DND-41 (cell line): ENCODE data around the gene IQGAP3.
"Not testable (repeated sequence)": the region's sequence is repeated elsewhere in the genome, so short reads cannot be mapped to it uniquely, and the experiment has no call there.

Source experiments
- ATAC-seq: fragments of 200-7000 bp; cut with Tn5 transposase; 3 replicates; pipeline ENCODE4 v1.9.1; 2021; ENCODE audit warnings: low read depth; ENCODE audit not compliant: insufficient read depth
- DNase-seq: peaks from one replicate; pipeline ENCODE4 v3.0.0-alpha.2; 2020
- H2AFZ ChIP-seq: 2 replicates; pipeline ENCODE4 v1.6.0; 2012; ENCODE audit warnings: low read depth, low read length
- H3K27ac ChIP-seq: 2 replicates; pipeline ENCODE4 v1.5.1; 2012; ENCODE audit warnings: low read length, inconsistent platforms
- H3K27me3 ChIP-seq: fragments of 200-600 bp; sonication (generic); 2 replicates; pipeline ENCODE4 v1.6.0; 2012; ENCODE audit warnings: low read length, mild to moderate bottlenecking, inconsistent platforms; ENCODE audit not compliant: insufficient read depth, poor library complexity
- H3K36me3 ChIP-seq: 2 replicates; pipeline ENCODE4 v1.5.1; 2012; ENCODE audit warnings: low read length, inconsistent platforms; ENCODE audit not compliant: insufficient read depth
- H3K4me1 ChIP-seq: 2 replicates; pipeline ENCODE4 v1.5.1; 2012; ENCODE audit warnings: mild to moderate bottlenecking, low read length; ENCODE audit not compliant: insufficient read depth
- H3K4me2 ChIP-seq: 2 replicates; pipeline ENCODE4 v1.6.0; 2012; ENCODE audit warnings: mild to moderate bottlenecking, moderate library complexity, low read length, inconsistent platforms; ENCODE audit not compliant: insufficient read depth
- H3K4me3 ChIP-seq, 2 experiments: fragments of 200-600 bp in 1 of 2; shearing (Covaris generic) in 1 of 2; 2 replicates each; pipeline ENCODE4 v1.5.1; 2012 to 2016; ENCODE audit warnings: inconsistent platforms in 2 of 2, low read length in 2 of 2, mild to moderate bottlenecking in 2 of 2, low read depth in 1 of 2, moderate library complexity in 1 of 2
- H3K79me2 ChIP-seq: 2 replicates; pipeline ENCODE4 v1.6.0; 2012; ENCODE audit warnings: low read length, inconsistent platforms; ENCODE audit not compliant: insufficient read depth
- H3K9ac ChIP-seq: 2 replicates; pipeline ENCODE4 v1.6.0; 2012; ENCODE audit warnings: low read depth, mild to moderate bottlenecking, inconsistent platforms, low read length, moderate library complexity
- H3K9me3 ChIP-seq: 2 replicates; pipeline ENCODE4 v1.5.1; 2012; ENCODE audit warnings: low read length, moderate library complexity, mild to moderate bottlenecking, inconsistent platforms; ENCODE audit not compliant: insufficient read depth, severe bottlenecking
- H4K20me1 ChIP-seq: 2 replicates; pipeline ENCODE4 v1.6.0; 2012; ENCODE audit warnings: low read length; ENCODE audit not compliant: insufficient read depth
- EZH2 ChIP-seq: IDR thresholded peaks from 3 replicates; pipeline ENCODE4 v1.6.1; 2012; ENCODE audit warnings: borderline replicate concordance, low read depth, mild to moderate bottlenecking, moderate library complexity, low read length, inconsistent platforms; ENCODE audit not compliant: severe bottlenecking
- TF ChIP-seq, protein P1 (sequence below): IDR thresholded peaks from 2 replicates; pipeline ENCODE4 v1.5.1; 2012; ENCODE audit warnings: borderline replicate concordance, low read length, moderate library complexity, mild to moderate bottlenecking; ENCODE audit not compliant: poor library complexity, severe bottlenecking; ENCODE audit errors: extremely low read depth

IQGAP3 gene

DNA sequence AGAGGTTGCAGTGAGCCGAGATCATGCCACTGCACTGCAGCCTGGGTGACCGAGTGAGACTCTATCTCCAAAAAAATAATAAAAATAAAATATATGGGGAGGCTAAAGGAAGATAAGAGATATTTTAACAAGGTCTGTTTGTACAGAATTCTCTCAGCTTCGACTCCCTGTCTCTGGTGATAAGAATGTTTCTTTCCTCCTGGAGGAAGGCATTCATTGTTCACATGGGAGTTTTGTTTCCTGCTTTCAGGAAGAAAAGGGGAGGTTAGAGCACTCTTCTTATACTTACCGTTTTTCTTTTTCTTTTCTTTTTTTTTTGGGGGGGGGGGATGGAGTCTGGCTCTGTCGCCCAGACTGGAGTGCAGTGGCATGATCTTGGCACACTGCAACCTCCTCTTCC is 17.2 kb upstream of the IQGAP3 start:
- Histone ChIP-seq H3K27ac (no peak overlapping the region), H3K4me2 (no peak overlapping the region), H3K4me3 (no peak overlapping the region), H4K20me1 (peaks cover 5% of the 10 kb centered on the region; the same call in 1 of the 2 replicates), H3K9ac (no peak overlapping the region), H3K9me3 (no peaks in the 10 kb centered on the region), H3K27me3 (no peaks in the 10 kb centered on the region), H3K36me3 (peaks cover 44% of the 10 kb centered on the region), H3K79me2 (peaks cover 25% of the 10 kb centered on the region), H2AFZ (no peak overlapping the region), H3K4me1 (peaks cover 34% of the 10 kb centered on the region)
- ATAC-seq (no peak), DNase-seq (no peak)
- TF ChIP-seq, protein P1, sequence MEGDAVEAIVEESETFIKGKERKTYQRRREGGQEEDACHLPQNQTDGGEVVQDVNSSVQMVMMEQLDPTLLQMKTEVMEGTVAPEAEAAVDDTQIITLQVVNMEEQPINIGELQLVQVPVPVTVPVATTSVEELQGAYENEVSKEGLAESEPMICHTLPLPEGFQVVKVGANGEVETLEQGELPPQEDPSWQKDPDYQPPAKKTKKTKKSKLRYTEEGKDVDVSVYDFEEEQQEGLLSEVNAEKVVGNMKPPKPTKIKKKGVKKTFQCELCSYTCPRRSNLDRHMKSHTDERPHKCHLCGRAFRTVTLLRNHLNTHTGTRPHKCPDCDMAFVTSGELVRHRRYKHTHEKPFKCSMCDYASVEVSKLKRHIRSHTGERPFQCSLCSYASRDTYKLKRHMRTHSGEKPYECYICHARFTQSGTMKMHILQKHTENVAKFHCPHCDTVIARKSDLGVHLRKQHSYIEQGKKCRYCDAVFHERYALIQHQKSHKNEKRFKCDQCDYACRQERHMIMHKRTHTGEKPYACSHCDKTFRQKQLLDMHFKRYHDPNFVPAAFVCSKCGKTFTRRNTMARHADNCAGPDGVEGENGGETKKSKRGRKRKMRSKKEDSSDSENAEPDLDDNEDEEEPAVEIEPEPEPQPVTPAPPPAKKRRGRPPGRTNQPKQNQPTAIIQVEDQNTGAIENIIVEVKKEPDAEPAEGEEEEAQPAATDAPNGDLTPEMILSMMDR, result no peak
- TF ChIP-seq EZH2, result no peak

DNA sequence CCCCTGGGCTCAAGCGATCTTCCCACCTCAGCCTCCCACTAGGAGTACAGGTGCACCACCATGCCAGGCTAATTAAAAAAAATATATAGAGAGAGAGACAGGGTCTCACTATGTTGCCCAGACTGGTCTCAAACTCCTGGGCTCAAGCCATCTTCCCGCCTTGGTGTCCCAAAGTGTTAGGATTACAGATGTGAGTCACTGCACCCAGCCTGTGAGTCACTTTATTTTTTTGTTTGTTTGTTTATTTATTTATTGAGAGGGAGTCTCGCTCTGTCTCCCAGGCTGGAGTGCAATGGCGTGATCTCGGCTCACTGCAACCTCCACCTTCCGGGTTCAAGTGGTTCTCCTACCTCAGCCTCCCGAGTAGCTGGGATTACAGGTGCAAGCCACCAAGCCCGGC is 15.6 kb upstream of the IQGAP3 start:
- not testable (repeated sequence) for ATAC-seq, H4K20me1 ChIP-seq, H3K9ac ChIP-seq, H3K27me3 ChIP-seq, H2AFZ ChIP-seq, DNase-seq, H3K4me2 ChIP-seq, H3K4me3 ChIP-seq, H3K27ac ChIP-seq, H3K9me3 ChIP-seq
- peaks cover 34% of the 10 kb centered on the region for H3K36me3 ChIP-seq
- peaks cover 28% of the 10 kb centered on the region for H3K79me2 ChIP-seq
- H3K4me1 ChIP-seq, result peaks cover 42% of the 10 kb centered on the region

DNA sequence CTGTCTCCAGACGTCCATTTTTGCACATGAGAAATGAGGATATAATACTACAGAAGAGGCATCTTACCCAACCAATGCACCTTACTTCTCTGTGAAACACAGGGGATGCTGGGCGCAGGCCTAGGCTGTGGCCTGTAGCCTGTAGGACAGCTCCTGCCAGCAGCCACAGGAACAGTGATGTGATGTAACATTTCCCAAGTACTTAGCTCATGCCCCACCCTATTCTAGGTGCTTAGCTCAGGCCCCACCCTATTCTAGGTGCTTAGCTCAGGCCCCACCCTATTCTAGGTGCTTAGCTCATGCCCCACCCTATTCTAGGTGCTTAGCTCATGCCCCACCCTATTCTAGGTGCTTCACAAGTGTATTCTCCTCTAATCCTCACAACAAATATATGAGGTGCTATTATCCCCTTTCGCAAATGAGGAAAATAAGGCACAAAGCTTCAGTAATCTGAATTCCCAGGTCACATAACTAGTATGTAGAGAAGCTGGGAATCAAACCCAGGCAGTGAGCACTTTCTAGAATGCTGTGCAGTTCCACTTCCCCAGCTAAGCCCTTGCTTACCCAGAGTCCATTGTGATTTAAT is 14.6 kb upstream of the IQGAP3 start:
- no peak overlapping the region for H3K4me2 ChIP-seq
- no peak overlapping the region for H2AFZ ChIP-seq
- H3K27ac ChIP-seq, result no peak overlapping the region
- H4K20me1 ChIP-seq, result no peaks in the 10 kb centered on the region
- H3K9ac ChIP-seq, result no peak overlapping the region
- no peak overlapping the region for H3K4me3 ChIP-seq
- TF ChIP-seq EZH2, result no peak
- TF ChIP-seq, protein P1, result no peak
- no peaks in the 10 kb centered on the region for H3K27me3 ChIP-seq
- peaks cover 29% of the 10 kb centered on the region for H3K79me2 ChIP-seq
- ATAC-seq, result no peak
- H3K9me3 ChIP-seq, result no peaks in the 10 kb centered on the region
- peaks cover 29% of the 10 kb centered on the region for H3K36me3 ChIP-seq
- H3K4me1 ChIP-seq, result peaks cover 42% of the 10 kb centered on the region
- no peak for DNase-seq

DNA sequence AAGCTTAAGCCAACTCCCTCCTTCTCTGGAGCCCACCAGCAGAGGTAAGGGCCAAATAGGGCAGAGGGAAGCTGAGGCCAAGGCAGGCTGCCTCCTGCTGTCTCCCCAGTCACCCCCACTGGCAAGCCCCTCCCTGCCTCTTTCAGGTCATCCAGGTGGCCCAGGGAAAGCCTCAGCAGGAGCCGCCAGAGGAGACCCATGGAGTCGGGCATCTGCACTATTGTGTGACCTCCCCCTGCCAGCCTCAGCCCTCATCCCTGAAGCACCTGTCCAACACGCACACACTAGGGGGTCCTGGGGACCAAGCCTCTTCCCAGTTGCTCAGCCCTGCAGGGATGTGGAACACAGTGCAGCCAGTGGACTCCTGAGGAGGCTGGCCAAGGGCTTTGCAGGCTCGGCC is 14.0 kb upstream of the IQGAP3 start:
- no peak for ATAC-seq
- H3K4me3 ChIP-seq, result no peak overlapping the region
- H3K9ac ChIP-seq, result no peak overlapping the region
- H3K79me2 ChIP-seq, result peaks cover 29% of the 10 kb centered on the region
- no peak for DNase-seq
- no peaks in the 10 kb centered on the region for H3K27me3 ChIP-seq
- H4K20me1 ChIP-seq, result no peaks in the 10 kb centered on the region
- no peaks in the 10 kb centered on the region for H3K9me3 ChIP-seq
- H3K4me2 ChIP-seq, result no peak overlapping the region
- no peak for TF ChIP-seq EZH2
- TF ChIP-seq, protein P1, result no peak
- H3K36me3 ChIP-seq, result peaks cover 29% of the 10 kb centered on the region
- peaks cover 46% of the 10 kb centered on the region for H3K4me1 ChIP-seq
- no peak overlapping the region for H2AFZ ChIP-seq
- no peak overlapping the region for H3K27ac ChIP-seq
